B cell (primary cell): Measurements from ENCODE around the gene PRDM5. TPM values are rescaled to one million over a fixed set of nuclear protein-coding genes. Genes with fewer than 3 reads are reported as not detected.

ENCODE experiments used
- ATAC-seq: fragments of 200-7000 bp; cut with Tn5 transposase; one replicate; pipeline ENCODE4 v1.10.0; 2021; ENCODE audit warnings: low read depth, mild to moderate bottlenecking, moderate number of reproducible peaks, moderate library complexity
- CTCF ChIA-PET: fragments of 350-600 bp; sonication (Branson Sonifier 250); formaldehyde crosslinking; loops from one replicate; lab custom pipeline; 2021; ENCODE audit warnings: antibody characterized with exemption, inconsistent platforms; lab: Charles Lee
- POLR2A ChIA-PET: fragments of 350-600 bp; sonication (Branson Sonifier 250); formaldehyde crosslinking; loops from one replicate; lab custom pipeline; 2021; ENCODE audit warnings: antibody characterized with exemption; lab: Charles Lee
- DNase-seq: peaks from one replicate; pipeline ENCODE4 v3.0.0; 2013
- H2AFZ ChIP-seq: 2 replicates; pipeline ENCODE4 v1.6.1; 2012; ENCODE audit warnings: mild to moderate bottlenecking, low read depth, low read length; ENCODE audit not compliant: insufficient read depth, poor library complexity, severe bottlenecking
- H3K27ac ChIP-seq, 2 donors: 1 replicate in 1 of 2; 2 replicates in 1 of 2; pipeline ENCODE4 v1.5.1; 2012 to 2013; ENCODE audit warnings: low read length in 2 of 2, mild to moderate bottlenecking in 2 of 2, moderate library complexity in 1 of 2
- H3K27me3 ChIP-seq, 4 experiments: fragments of 200-600 bp in 1 of 4; sonication (generic) in 1 of 4; replicated peaks in 1 of 4; 1 replicate in 2 of 4; 2 replicates in 2 of 4; pipeline versions ENCODE4 v1.6.1 to v1.7.0; 2013 to 2016; ENCODE audit warnings: low read length in 3 of 4, mild to moderate bottlenecking in 2 of 4, mixed read lengths in 1 of 4, moderate library complexity in 1 of 4; ENCODE audit not compliant: insufficient read depth in 4 of 4, control insufficient read depth in 3 of 4; ENCODE audit errors: control extremely low read depth in 1 of 4
- H3K36me3 ChIP-seq, 2 experiments: replicated peaks in 1 of 2; 1 replicate in 1 of 2; 2 replicates in 1 of 2; pipeline versions ENCODE4 v1.6.1 to v1.7.1; 2013; ENCODE audit warnings: low read length in 1 of 2; ENCODE audit not compliant: insufficient read depth in 2 of 2, control insufficient read depth in 1 of 2; ENCODE audit errors: control extremely low read depth in 1 of 2, extremely low read depth in 1 of 2
- H3K4me1 ChIP-seq, 2 donors: fragments of 200-600 bp in 1 of 2; sonication (generic) in 1 of 2; 1 replicate in 1 of 2; 2 replicates in 1 of 2; pipeline versions ENCODE4 v1.5.1 to v1.6.1; 2013 to 2017; ENCODE audit warnings: low read length in 2 of 2; ENCODE audit not compliant: control insufficient read depth in 2 of 2, insufficient read depth in 2 of 2
- H3K4me2 ChIP-seq: replicated peaks from 2 replicates; pipeline ENCODE3; 2012; ENCODE audit warnings: mild to moderate bottlenecking, low read depth, low read length; ENCODE audit not compliant: poor library complexity, severe bottlenecking
- H3K4me3 ChIP-seq, 5 experiments: fragments of 200-600 bp in 1 of 5; sonication (generic) in 1 of 5; 1 replicate in 3 of 5; 2 replicates in 2 of 5; pipeline versions ENCODE4 v1.5.1 to v1.7.0; 2011 to 2016; ENCODE audit warnings: low read length in 4 of 5, mild to moderate bottlenecking in 4 of 5, low read depth in 2 of 5, control low read depth in 1 of 5, moderate library complexity in 1 of 5; ENCODE audit not compliant: insufficient read depth in 1 of 5; ENCODE audit errors: control extremely low read depth in 1 of 5, extremely low read depth in 1 of 5
- H3K79me2 ChIP-seq: fragments of 200-600 bp; sonication (generic); one replicate; pipeline ENCODE4 v1.6.0; 2016; ENCODE audit warnings: low read length; ENCODE audit not compliant: control insufficient read depth, insufficient read depth
- H3K9ac ChIP-seq: fragments of 200-600 bp; sonication (generic); 2 replicates; pipeline ENCODE4 v1.6.1; 2017; ENCODE audit warnings: mild to moderate bottlenecking, low read length, moderate library complexity
- H3K9me3 ChIP-seq, 3 donors: one replicate each; pipeline versions ENCODE4 v1.6.1 to v1.7.1; 2013; ENCODE audit warnings: low read length in 2 of 3; ENCODE audit not compliant: control insufficient read depth in 2 of 3, insufficient read depth in 1 of 3; ENCODE audit errors: control extremely low read depth in 1 of 3
- H4K20me1 ChIP-seq: 2 replicates; pipeline ENCODE4 v1.6.0; 2012; ENCODE audit warnings: mild to moderate bottlenecking, low read length; ENCODE audit not compliant: insufficient read depth, control insufficient read depth, poor library complexity, severe bottlenecking
- H3K27ac Mint-ChIP-seq: one replicate; pipeline ENCODE4 v1.8.0; 2021; ENCODE audit warnings: mixed read lengths
- H3K27me3 Mint-ChIP-seq: one replicate; pipeline ENCODE4 v1.8.0; 2021; ENCODE audit warnings: mixed read lengths
- H3K4me1 Mint-ChIP-seq: one replicate; pipeline ENCODE4 v1.8.0; 2021; ENCODE audit warnings: mixed read lengths
- H3K4me3 Mint-ChIP-seq: one replicate; pipeline ENCODE4 v1.8.0; 2021; ENCODE audit warnings: mixed read lengths
- H3K9me3 Mint-ChIP-seq: one replicate; pipeline ENCODE4 v1.8.0; 2022; ENCODE audit warnings: mixed read lengths; ENCODE audit not compliant: insufficient read depth
- CTCF ChIP-seq: fragments of 200-600 bp; IDR thresholded peaks from one replicate; pipeline ENCODE4 v1.8.0; 2022; ENCODE audit warnings: antibody characterized with exemption, mild to moderate bottlenecking
- EZH2 ChIP-seq: IDR thresholded peaks from 2 replicates; pipeline ENCODE4 v1.6.1; 2012; ENCODE audit warnings: borderline replicate concordance, low read depth, mild to moderate bottlenecking, moderate library complexity, low read length; ENCODE audit not compliant: insufficient read depth, poor library complexity, severe bottlenecking
- WGBS: methylation state at CpG from one replicate; pipeline ENCODE4 v1.1.5; 2013; ENCODE audit warnings: missing lambda C conversion rate; ENCODE audit not compliant: insufficient coverage; 5-methylcytosine and 5-hydroxymethylcytosine counted together
- intact Hi-C: fragments of 100-400 bp; cut with micrococcal nuclease; formaldehyde crosslinking; loops from one replicate; pipeline ENCODE4 v1.10.0; 2022
- polyA plus RNA-seq: library from polyadenylated mRNA; depleted of rRNA; stranded (reverse); fragments of >200 nt; gene quantifications from 2 replicates; pipeline ENCODE4 v1.2.3, GENCODE V29; 2012
- total RNA-seq, 2 donors: library from RNA; stranded (reverse); fragments of 120-200 nt in 1 of 2; gene quantifications; 1 replicate in 1 of 2; 2 replicates in 1 of 2; pipeline versions ENCODE4 v1.2.3 to v1.2.4, GENCODE V29; 2013 to 2022

Gene PRDM5
- total and polyA plus RNA-seq, 2 donors (not counting 1 experiment from before 2014, with no cell fraction given) = not detected

GRCh38 chr4:120923207-120923522 is 639 bp upstream of the PRDM5 start:
- H3K4me3 ChIP-seq = no peak overlapping the region
- no peaks in the 10 kb centered on the region for H3K4me1 ChIP-seq
- ChIA-PET POLR2A (no interaction called here), CTCF (no interaction called here)
- Mint-ChIP-seq H3K27ac (no peak overlapping the region), H3K4me1 (peaks cover 5% of the 10 kb centered on the region), H3K9me3 (no peaks in the 10 kb centered on the region), H3K27me3 (peaks cover 26% of the 10 kb centered on the region), H3K4me3 (no peak overlapping the region)
- no peak for ATAC-seq
- 8% methylated on average over 5 of the region's 12 CpGs for WGBS
- no peak overlapping the region for H3K27ac ChIP-seq
- no peak overlapping the region for H3K4me2 ChIP-seq
- no peaks in the 10 kb centered on the region for H3K79me2 ChIP-seq
- H2AFZ ChIP-seq = no peak overlapping the region
- H3K9me3 ChIP-seq = peaks cover 0 to 9% (median 0%) of the 10 kb centered on the region in 3 donors
- no peak overlapping the region for H3K9ac ChIP-seq
- H3K36me3 ChIP-seq = no peaks in the 10 kb centered on the region
- TF ChIP-seq EZH2 = no peak
- no peak for TF ChIP-seq CTCF
- peaks cover 0 to 21% (median 7%) of the 10 kb centered on the region in 4 experiments for H3K27me3 ChIP-seq
- intact Hi-C loops = no loop called here
- H4K20me1 ChIP-seq = no peaks in the 10 kb centered on the region
- no peak for DNase-seq

GRCh38 chr4:120921456-120922380 is 808 bp downstream of the PRDM5 start:
- H3K4me1 ChIP-seq = no peaks in the 10 kb centered on the region
- peak overlapping the region; percentile 18 for H2AFZ ChIP-seq
- no peak overlapping the region for H3K27ac ChIP-seq
- Mint-ChIP-seq H3K9me3 (no peaks in the 10 kb centered on the region), H3K4me3 (peak overlapping the region; percentile 48), H3K4me1 (peaks cover 5% of the 10 kb centered on the region), H3K27me3 (peaks cover 26% of the 10 kb centered on the region), H3K27ac (no peak overlapping the region)
- H3K4me3 ChIP-seq = no peak overlapping the region
- no peaks in the 10 kb centered on the region for H3K36me3 ChIP-seq
- no peaks in the 10 kb centered on the region for H4K20me1 ChIP-seq
- ATAC-seq = no peak
- CTCF ChIA-PET = no interaction called here
- no peak for DNase-seq
- H3K79me2 ChIP-seq = no peaks in the 10 kb centered on the region
- 6% methylated on average over 39 of the region's 51 CpGs for WGBS
- H3K4me2 ChIP-seq = no peak overlapping the region
- H3K9me3 ChIP-seq = peaks cover 0 to 2% (median 0%) of the 10 kb centered on the region in 3 donors
- no peak overlapping the region for H3K9ac ChIP-seq
- peaks cover 0 to 17% (median 7%) of the 10 kb centered on the region in 4 experiments for H3K27me3 ChIP-seq
- intact Hi-C loops = no loop called here
- TF ChIP-seq CTCF = no peak
- no peak for TF ChIP-seq EZH2
- POLR2A ChIA-PET = no interaction called here
